NB4 (cell line): Measurements from ENCODE around the gene COL4A2.

Source experiments
- CTCF ChIP-seq: IDR thresholded peaks from one replicate; pipeline ENCODE4 v1.5.1; 2012; ENCODE audit warnings: low read depth, low read length
- MAX ChIP-seq: IDR thresholded peaks from 2 replicates; pipeline ENCODE4 v1.6.1; 2011; ENCODE audit warnings: low read depth, low read length
- POLR2A ChIP-seq: IDR thresholded peaks from 2 replicates; pipeline ENCODE4 v1.6.1; 2011; ENCODE audit warnings: mild to moderate bottlenecking; ENCODE audit not compliant: insufficient read length; ENCODE audit errors: extremely low read depth

DNA sequence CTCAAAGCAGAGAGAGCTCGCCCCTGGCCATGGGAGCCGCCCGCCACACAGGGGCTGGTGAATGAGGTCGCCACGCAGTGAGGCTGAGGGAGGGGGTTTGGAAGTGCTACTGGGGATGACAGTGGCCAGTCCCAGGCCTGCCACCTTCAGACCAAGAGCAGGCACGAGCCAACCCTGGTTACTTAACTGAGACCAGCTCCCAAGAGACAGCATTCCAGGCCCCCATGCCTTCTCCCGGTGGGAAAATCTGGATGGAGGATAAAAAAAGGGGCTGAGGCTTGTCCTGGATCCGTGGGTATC is 211.1 kb downstream of the COL4A2 start:
- TF ChIP-seq CTCF (no peak), MAX (no peak), POLR2A (no peak)
